SW 1271 (cell line): Measurements from ENCODE around the gene PPAT.
"Not testable (repeated sequence)": the region's sequence is repeated elsewhere in the genome, so short reads cannot be mapped to it uniquely, and the experiment has no call there.

Experiments
- DNase-seq, 2 experiments: peaks; one replicate each; lab custom pipeline; 2025; lab: John Stamatoyannopoulos, UW

Gene PPAT

GRCh38 chr4:56435140-56435926 lies at the start of gene PPAT:
TSS of gene PPAT (minus strand) at chr4:56435615. CDS start at chr4:56435477, 138 bp downstream.
- peak; percentile 84 to 89 for DNase-seq

- DNase-seq = no peak
Measured at GRCh38 chr4:56480691-56481090, 45.3 kb upstream of the PPAT start.

- DNase-seq = no peak
Measured at GRCh38 chr4:56477192-56477702, 41.8 kb upstream of the PPAT start.

- no peak for DNase-seq
Measured at GRCh38 chr4:56475917-56476316, 40.5 kb upstream of the PPAT start.

GRCh38 chr4:56469489-56470210 lies 34.2 kb upstream of the PPAT start:
- DNase-seq = no peak

GRCh38 chr4:56468097-56468422 lies 32.6 kb upstream of the PPAT start:
- peak; percentile 15 to 33 for DNase-seq

GRCh38 chr4:56467284-56468096 lies 32.1 kb upstream of the PPAT start, which contains the start of gene SRP72:
TSS of gene SRP72 (plus strand) at chr4:56467617. CDS start at chr4:56467636, 19 bp downstream.
- DNase-seq = peak; percentile 46 to 74

GRCh38 chr4:56466910-56467283 lies 31.5 kb upstream of the PPAT start:
- DNase-seq = no peak

- peak; percentile 50 to 75 for DNase-seq
Measured at GRCh38 chr4:56466296-56466761, 30.9 kb upstream of the PPAT start.

GRCh38 chr4:56465599-56466295 lies 30.3 kb upstream of the PPAT start:
- DNase-seq = no peak

GRCh38 chr4:56464581-56464980 lies 29.2 kb upstream of the PPAT start:
- no peak for DNase-seq

GRCh38 chr4:56463711-56464110 lies 28.3 kb upstream of the PPAT start:
- DNase-seq = no peak

GRCh38 chr4:56462157-56462556 lies 26.7 kb upstream of the PPAT start:
- DNase-seq = no peak

GRCh38 chr4:56460085-56460484 lies 24.7 kb upstream of the PPAT start:
- no peak for DNase-seq

GRCh38 chr4:56450342-56450741 lies 14.9 kb upstream of the PPAT start:
- DNase-seq = no peak

GRCh38 chr4:56449475-56449874 lies 14.1 kb upstream of the PPAT start:
- not testable (repeated sequence) for DNase-seq

- DNase-seq = no peak
Measured at GRCh38 chr4:56448301-56448700, 12.9 kb upstream of the PPAT start.

GRCh38 chr4:56445699-56446098 lies 10.3 kb upstream of the PPAT start:
- DNase-seq = no peak

GRCh38 chr4:56444719-56445118 lies 9.3 kb upstream of the PPAT start:
- DNase-seq = no peak

- no peak for DNase-seq
Measured at GRCh38 chr4:56440983-56441382, 5.6 kb upstream of the PPAT start.

- DNase-seq = no peak
Measured at GRCh38 chr4:56438766-56439165, 3.4 kb upstream of the PPAT start.
